ENCODE data around the gene AHDC1. TPM values are rescaled to one million over a fixed set of nuclear protein-coding genes. Genes with fewer than 3 reads are reported as not detected.

The AHDC1 gene
- total and polyA plus RNA-seq, 2 of the 13 experiments (the other 11 are each of a cell fraction or from before 2014, with no cell fraction given), result 1.0 to 2.7 TPM

- no peak for TF ChIP-seq USF2 (IDR thresholded peaks at IDR 0.05; ENCODE audit: low read depth, low read length)
- TF ChIP-seq USF2 (CRISPR knock-in tag; IDR thresholded peaks at IDR 0.05; ENCODE audit: borderline replicate concordance), result no peak
- no peak for TF ChIP-seq AKNA (CRISPR knock-in tag; IDR thresholded peaks at IDR 0.05; ENCODE audit: borderline replicate concordance)
- no peak for TF ChIP-seq ZFP36L2 (CRISPR knock-in tag; IDR thresholded peaks at IDR 0.05)
- no peak for TF ChIP-seq NFYB (CRISPR knock-in tag; IDR thresholded peaks at IDR 0.05)
- TF ChIP-seq NFE2L1 (CRISPR knock-in tag; IDR thresholded peaks at IDR 0.05; ENCODE audit: borderline replicate concordance), result no peak
- TF ChIP-seq ATF7-NPFF (CRISPR knock-in tag; IDR thresholded peaks at IDR 0.05; ENCODE audit: low read depth), result no peak
- TF ChIP-seq, protein P1, sequence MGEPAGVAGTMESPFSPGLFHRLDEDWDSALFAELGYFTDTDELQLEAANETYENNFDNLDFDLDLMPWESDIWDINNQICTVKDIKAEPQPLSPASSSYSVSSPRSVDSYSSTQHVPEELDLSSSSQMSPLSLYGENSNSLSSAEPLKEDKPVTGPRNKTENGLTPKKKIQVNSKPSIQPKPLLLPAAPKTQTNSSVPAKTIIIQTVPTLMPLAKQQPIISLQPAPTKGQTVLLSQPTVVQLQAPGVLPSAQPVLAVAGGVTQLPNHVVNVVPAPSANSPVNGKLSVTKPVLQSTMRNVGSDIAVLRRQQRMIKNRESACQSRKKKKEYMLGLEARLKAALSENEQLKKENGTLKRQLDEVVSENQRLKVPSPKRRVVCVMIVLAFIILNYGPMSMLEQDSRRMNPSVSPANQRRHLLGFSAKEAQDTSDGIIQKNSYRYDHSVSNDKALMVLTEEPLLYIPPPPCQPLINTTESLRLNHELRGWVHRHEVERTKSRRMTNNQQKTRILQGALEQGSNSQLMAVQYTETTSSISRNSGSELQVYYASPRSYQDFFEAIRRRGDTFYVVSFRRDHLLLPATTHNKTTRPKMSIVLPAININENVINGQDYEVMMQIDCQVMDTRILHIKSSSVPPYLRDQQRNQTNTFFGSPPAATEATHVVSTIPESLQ (CRISPR knock-in tag; conservative IDR thresholded peaks at IDR 0.05), result no peak
- 0 out of 2 replicates have a peak, but pooled peaks have one; percentile 45 for TF ChIP-seq ZBTB42 (CRISPR knock-in tag; IDR thresholded peaks at IDR 0.05)
- 0 out of 2 replicates have a peak, but pooled peaks have one; percentile 46 for TF ChIP-seq PRMT3 (CRISPR knock-in tag; IDR thresholded peaks at IDR 0.05; ENCODE audit: borderline replicate concordance, low read depth)
- TF ChIP-seq SRSF4 (IDR thresholded peaks at IDR 0.05; ENCODE audit: low read depth, low read length, poor library complexity, severe bottlenecking), result no peak
- TF ChIP-seq ZNF782 (CRISPR knock-in tag; IDR thresholded peaks at IDR 0.05; ENCODE audit: borderline replicate concordance), result no peak
- no peak for TF ChIP-seq HES4 (CRISPR knock-in tag; IDR thresholded peaks at IDR 0.05; ENCODE audit: borderline replicate concordance)
- no peak; the same call in 1 of the 2 replicates for TF ChIP-seq ZSCAN31 (CRISPR knock-in tag; IDR thresholded peaks at IDR 0.05; ENCODE audit: low read depth)
- 0 out of 2 replicates have a peak, but pooled peaks have one; percentile 25 for TF ChIP-seq SP4 (CRISPR knock-in tag; IDR thresholded peaks at IDR 0.05)
- no peak for TF ChIP-seq NPAS2 (CRISPR knock-in tag; IDR thresholded peaks at IDR 0.05; ENCODE audit: borderline replicate concordance)
- 0 out of 2 replicates have a peak, but pooled peaks have one; percentile 41 for TF ChIP-seq GZF1 (CRISPR knock-in tag; IDR thresholded peaks at IDR 0.05)
- no peak for TF ChIP-seq KDM1A (CRISPR knock-in tag; IDR thresholded peaks at IDR 0.05)
- no peak for TF ChIP-seq ZNF619 (CRISPR knock-in tag; IDR thresholded peaks at IDR 0.05)
- peak; percentile 49; the same call in 1 of the 2 replicates for TF ChIP-seq PHF21A (CRISPR knock-in tag; IDR thresholded peaks at IDR 0.05)
- 0 out of 2 replicates have a peak, but pooled peaks have one; percentile 20 for TF ChIP-seq ZNF232 (CRISPR knock-in tag; IDR thresholded peaks at IDR 0.05; ENCODE audit: borderline replicate concordance)
Observed at GRCh38 chr1:27527223-27527889, 76.6 kb downstream of the AHDC1 start (continued).

Data from HepG2 (cell line).